Measurements from ENCODE around the gene KRTAP10-12.

Gene KRTAP10-12

GRCh38 chr21:44697172-44697810, at the start of gene KRTAP10-12:
KRTAP10-12 (plus strand) TSS chr21:44697172; CDS start chr21:44697202, 30 bp downstream.
- DNase-seq: peak; percentile 2

DNA sequence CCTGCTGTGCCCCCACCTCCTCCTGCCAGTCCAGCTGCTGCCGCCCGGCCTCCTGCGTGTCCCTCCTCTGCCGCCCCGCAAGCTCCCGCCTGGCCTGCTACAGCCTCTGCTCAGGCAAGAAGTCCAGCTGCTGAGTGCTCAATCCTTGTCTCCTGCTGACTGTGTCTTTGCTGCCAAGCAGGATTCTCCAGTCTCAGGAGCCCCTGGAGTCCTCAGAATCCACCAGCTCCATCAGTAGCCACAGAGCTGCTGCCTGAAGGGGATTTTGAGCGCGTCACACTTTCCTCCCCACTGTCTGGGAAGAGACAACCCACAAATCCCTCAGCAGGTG, 49.8 kb upstream of the KRTAP10-12 start:
- no peak for DNase-seq

DNA sequence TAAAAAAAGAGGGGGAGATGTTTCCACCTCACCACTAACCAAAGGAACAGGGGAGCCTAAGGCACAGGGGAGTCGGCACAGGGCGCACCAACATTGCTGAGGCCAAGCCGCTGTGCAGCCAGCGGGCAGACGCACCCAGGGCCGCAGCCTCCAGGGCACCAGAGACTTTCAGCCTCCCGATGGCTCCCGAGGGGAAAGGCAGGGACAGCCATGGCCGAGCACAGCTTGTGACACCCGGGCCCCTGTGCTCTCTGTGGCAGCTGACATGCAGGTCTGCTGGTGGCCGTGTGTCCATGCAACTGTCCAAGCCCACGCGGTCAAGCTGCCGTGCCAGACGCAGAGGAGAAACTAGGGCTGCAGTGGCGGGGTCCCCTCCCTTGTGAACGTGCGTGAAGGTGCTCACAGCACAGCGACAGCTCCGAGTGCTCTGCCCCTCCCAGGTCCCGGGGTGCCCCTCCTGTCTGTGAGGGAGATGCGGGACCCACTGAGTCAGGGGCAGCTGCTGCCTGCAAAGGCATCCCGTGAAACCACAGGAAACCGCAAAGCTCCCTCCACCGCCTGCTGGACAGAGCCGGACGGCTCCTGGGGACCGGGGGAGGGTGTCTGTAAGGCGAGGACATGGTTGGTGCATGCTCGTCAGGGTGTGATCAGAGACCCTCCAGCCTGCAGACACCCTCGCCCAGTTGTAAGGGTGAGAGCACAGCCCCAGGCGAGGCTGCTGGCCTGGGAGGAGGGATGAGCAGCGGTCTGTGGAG, 48.2 kb upstream of the KRTAP10-12 start:
- DNase-seq: no peak

DNA sequence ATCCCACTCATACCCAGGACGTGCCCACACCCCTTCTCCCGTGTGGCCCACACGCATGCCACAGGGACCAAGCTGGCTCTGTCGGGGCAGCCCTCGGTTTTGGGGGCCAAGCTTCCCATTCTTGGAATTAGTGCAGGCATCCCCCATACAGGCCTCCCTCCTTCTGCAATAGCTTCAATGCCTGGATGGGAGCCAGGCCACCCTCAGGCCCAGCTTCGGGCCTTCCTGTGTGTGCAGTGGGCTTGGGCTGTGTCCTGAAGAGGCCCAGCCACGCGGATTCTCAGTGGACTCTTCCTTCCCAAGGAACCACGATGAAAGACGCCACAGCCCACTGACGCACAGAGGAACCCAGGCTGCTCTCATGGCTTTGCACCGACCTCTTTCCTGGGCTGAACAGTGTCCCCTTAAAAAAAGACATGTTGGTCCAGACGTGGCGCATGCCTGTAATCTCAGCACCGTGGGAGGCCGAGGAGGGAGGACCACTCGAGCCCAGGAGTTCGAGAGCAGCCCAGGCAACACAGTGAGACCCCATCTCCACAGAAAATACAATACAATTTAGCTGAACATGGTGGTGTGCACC, 47.4 kb upstream of the KRTAP10-12 start:
- no peak for DNase-seq

DNA sequence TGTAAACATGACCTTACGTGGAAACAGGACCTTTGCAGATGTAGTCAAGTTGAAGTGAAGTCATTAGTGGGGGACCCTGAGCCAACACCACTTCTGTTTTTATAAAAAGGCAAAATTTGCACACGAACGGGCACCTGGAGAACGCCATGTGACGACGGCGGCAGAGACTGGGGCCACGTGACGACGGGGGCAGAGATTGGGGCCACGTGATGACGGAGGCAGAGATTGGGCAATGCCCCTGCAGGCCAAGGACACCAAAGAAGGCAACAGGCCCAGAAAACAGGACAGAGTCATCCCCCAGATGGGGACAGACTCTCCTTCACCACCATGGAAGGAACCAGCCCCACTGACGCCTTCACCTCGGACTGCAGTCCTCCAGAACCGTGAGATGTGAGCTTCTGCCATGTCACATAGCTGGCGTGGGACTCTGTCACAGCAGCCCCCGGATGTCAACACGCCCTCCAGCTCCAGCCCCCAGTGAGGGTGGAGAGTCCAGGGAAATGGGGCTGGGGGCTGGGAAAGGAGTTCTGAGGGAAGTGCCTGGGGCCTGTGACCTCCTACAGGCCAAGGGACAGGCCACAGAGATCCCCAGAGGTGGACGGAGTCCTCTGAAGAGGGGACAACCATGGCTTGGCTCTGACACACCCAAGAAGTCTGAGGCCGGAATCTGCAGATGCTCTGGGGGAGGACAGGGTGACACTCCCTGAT, 46.6 kb upstream of the KRTAP10-12 start:
- DNase-seq: no peak

- DNase-seq: no peak
Observed at GRCh38 chr21:44650973-44651675, 45.8 kb upstream of the KRTAP10-12 start.

GRCh38 chr21:44653123-44653522, 43.8 kb upstream of the KRTAP10-12 start:
- DNase-seq: peak; percentile 48

- peak; percentile 75 for DNase-seq
Observed at GRCh38 chr21:44653656-44654575, 43.1 kb upstream of the KRTAP10-12 start.

DNA sequence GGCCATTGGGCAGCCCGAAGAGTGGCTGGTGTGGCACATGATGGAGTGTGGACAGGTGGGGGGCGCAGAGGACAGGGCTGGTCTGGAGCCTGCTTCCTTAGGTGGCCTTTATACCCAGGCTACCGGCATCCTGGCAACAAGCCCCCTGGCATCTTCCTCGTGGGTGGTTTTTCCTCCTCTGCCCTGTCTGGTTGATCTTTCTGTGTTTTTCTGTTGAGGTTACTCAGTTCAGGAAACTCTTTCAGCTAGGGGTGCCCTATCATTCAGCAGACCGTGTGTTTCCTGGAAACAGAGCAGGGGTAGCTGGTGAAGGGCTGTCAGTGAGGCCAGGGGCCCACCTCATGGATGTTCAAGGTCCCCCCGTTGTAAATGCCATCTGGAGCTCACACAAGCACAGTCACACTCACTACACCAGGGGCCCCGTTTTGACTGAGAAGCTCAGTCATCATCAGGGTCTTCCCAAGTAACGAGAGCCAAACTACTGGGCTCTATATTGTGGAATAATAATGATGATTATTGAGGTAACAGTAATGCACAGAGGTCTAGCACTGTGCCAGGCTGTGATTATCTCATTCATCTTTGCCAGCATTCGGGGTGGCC, 42.3 kb upstream of the KRTAP10-12 start, which contains the start of gene KRTAP12-4:
KRTAP12-4 (minus strand) TSS at position 84 of the 600 bp plus-strand sequence; CDS start at position 39, 45 bp downstream.
- no peak for DNase-seq

GRCh38 chr21:44656868-44657267, 40.1 kb upstream of the KRTAP10-12 start:
- DNase-seq: peak; percentile 47

- DNase-seq: peak; percentile 74
Observed at GRCh38 chr21:44657635-44658540, 39.1 kb upstream of the KRTAP10-12 start, which contains the start of gene KRTAP12-3. KRTAP12-3 (plus strand) TSS chr21:44657932; CDS start chr21:44657980, 48 bp downstream.

DNA sequence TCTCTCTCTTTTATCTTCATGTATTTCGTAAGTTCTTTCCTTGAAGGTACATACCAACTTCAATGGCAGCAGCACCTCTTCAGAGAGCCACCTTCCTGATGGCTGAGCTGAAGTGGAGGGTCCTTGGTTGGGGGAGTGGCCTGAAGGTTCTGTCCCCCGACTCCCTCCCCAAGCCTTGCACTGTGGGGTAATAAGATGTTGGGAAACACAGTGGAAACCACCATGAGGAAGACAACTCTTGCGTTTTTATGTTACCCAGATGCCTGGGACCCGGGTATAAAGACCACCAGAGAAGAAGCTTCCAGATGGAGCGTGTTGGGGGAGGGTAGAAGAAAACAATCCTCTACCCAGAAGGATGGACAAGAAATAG, 38.4 kb upstream of the KRTAP10-12 start:
- DNase-seq: no peak

DNA sequence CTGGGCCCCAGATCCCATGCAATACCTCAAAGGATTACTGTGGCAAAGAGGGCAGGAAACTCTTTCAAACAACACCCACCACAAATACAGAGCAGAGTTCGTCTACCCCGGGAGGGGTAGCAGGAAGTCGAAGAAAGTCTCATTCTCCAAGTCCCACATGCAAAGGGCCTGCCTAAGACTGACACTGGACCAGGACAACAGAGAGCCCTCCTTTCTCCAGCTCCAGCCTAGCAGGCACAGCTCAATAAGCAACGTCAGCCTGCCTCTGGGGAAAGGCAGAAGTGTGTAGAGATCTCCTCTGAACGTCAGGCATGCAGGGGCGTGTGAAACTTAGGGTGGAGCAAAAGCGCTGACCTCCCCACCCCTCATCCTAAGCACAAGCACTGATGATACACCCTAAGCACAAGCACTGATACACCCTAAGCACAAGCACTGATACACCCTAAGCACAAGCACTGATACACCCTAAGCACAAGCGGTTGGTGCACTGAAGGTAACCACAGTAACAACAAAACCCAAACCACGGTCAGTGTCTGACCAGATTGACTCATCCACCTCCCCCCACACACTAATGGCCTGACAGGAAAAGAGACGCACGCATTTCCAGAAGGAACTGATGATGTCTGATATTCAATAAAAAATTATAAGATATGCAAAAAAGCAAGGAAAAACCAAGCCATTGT, 37.9 kb upstream of the KRTAP10-12 start:
- DNase-seq: peak; percentile 61

- peak; percentile 19 for DNase-seq
Observed at GRCh38 chr21:44661567-44661966, 35.4 kb upstream of the KRTAP10-12 start.

DNA sequence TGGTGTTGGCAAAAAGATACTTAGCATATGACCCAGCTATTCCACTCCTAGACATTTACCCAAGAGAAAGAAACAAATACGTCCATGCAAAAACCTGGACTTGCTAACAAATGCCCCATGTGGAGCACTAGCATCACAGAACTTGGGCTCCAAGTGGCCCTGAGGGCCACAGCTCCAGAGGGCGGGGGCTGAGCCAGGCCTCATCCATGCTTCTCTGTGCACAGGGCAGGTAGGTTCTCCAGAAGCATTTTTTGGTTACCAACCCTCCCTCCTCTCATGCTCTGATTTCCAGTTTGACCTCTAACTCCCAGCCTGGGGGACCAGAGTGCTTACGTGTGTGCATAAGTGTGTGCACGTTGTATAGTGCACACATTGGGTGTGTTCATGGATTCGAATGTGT, 32.3 kb upstream of the KRTAP10-12 start:
- DNase-seq: peak; percentile 44

GRCh38 chr21:44666401-44667320, 30.3 kb upstream of the KRTAP10-12 start, which contains the start of gene KRTAP12-2:
KRTAP12-2 (minus strand) TSS chr21:44666927; CDS start chr21:44666886, 41 bp downstream.
- peak; percentile 55 for DNase-seq

- no peak for DNase-seq
Observed at GRCh38 chr21:44667612-44668011, 29.4 kb upstream of the KRTAP10-12 start.

Measured in activated effector memory CD4-positive, alpha-beta T cell treated with anti-CD3 and anti-CD28 coated beads, Interleukin-2, amount 50 U/mL, for 16 hours (primary cell).